NCI-H1930 (cell line): ENCODE measurements around the gene TSC22D1.

Source experiments
- DNase-seq, 2 experiments: peaks; one replicate each; lab custom pipeline; 2025; lab: John Stamatoyannopoulos, UW

TSC22D1 gene

GRCh38 chr13:44426461-44426860, 149.7 kb downstream of the TSC22D1 start:
- no peak for DNase-seq

GRCh38 chr13:44425815-44426078, 150.4 kb downstream of the TSC22D1 start:
- DNase-seq, result no peak

- DNase-seq, result no peak
Observed at GRCh38 chr13:44425041-44425814, 150.9 kb downstream of the TSC22D1 start.

- DNase-seq, result no peak
Observed at GRCh38 chr13:44423824-44424223, 152.3 kb downstream of the TSC22D1 start.

- no peak for DNase-seq
Observed at GRCh38 chr13:44422755-44423643, 153.1 kb downstream of the TSC22D1 start.

- DNase-seq, result no peak
Observed at GRCh38 chr13:44421853-44422525, 154.1 kb downstream of the TSC22D1 start.

- no peak for DNase-seq
Observed at GRCh38 chr13:44420376-44421220, 155.5 kb downstream of the TSC22D1 start.

- DNase-seq, result no peak
Observed at GRCh38 chr13:44417876-44418275, 158.3 kb downstream of the TSC22D1 start.

- no peak for DNase-seq
Observed at GRCh38 chr13:44417446-44417845, 158.7 kb downstream of the TSC22D1 start.

GRCh38 chr13:44416744-44417143, 159.4 kb downstream of the TSC22D1 start:
- no peak for DNase-seq

- DNase-seq, result no peak
Observed at GRCh38 chr13:44416301-44416700, 159.8 kb downstream of the TSC22D1 start.

- no peak for DNase-seq
Observed at GRCh38 chr13:44415815-44416214, 160.3 kb downstream of the TSC22D1 start.

GRCh38 chr13:44414716-44415115, 161.4 kb downstream of the TSC22D1 start:
- DNase-seq, result no peak

- no peak for DNase-seq
Observed at GRCh38 chr13:44413095-44413494, 163.0 kb downstream of the TSC22D1 start.

GRCh38 chr13:44412346-44412935, 163.7 kb downstream of the TSC22D1 start:
- DNase-seq, result no peak

GRCh38 chr13:44411841-44412240, 164.3 kb downstream of the TSC22D1 start:
- DNase-seq, result no peak

GRCh38 chr13:44410328-44410859, 165.7 kb downstream of the TSC22D1 start:
- no peak for DNase-seq

- no peak for DNase-seq
Observed at GRCh38 chr13:44409595-44409994, 166.5 kb downstream of the TSC22D1 start.

GRCh38 chr13:44407891-44408290, 168.2 kb downstream of the TSC22D1 start:
- DNase-seq, result no peak

- no peak for DNase-seq
Observed at GRCh38 chr13:44407379-44407778, 168.8 kb downstream of the TSC22D1 start.

GRCh38 chr13:44406617-44407016, 169.5 kb downstream of the TSC22D1 start:
- DNase-seq, result no peak
